NCI-H1105 (cell line): Measurements from ENCODE around the gene UBE2R2.
"Not testable (repeated sequence)": the region's sequence is repeated elsewhere in the genome, so short reads cannot be mapped to it uniquely, and the experiment has no call there.

ENCODE experiments used
- DNase-seq: peaks from one replicate; lab custom pipeline; 2025; lab: John Stamatoyannopoulos, UW

Gene UBE2R2

GRCh38 chr9:33799928-33800704 is 16.8 kb upstream of the UBE2R2 start:
- DNase-seq: no peak

DNA sequence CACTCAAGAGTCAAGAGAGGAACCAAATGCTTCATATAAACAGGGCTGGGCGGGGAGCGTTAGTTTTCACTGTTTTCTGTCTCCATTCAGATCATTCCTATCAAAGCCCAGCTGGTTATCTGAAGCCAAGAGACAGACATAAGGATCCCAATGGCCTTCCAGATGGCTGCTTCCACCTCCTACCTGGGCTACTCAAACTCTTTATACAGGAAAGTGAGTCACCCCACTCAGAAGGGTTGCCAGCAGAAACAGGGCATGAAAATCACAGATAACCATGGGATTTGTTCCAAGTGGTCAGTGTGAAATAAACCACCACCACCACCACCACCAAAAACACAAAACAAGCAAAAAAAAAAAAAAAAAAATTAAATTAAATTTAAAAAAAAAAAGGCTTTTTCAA is 16.1 kb upstream of the UBE2R2 start:
- DNase-seq: no peak

DNA sequence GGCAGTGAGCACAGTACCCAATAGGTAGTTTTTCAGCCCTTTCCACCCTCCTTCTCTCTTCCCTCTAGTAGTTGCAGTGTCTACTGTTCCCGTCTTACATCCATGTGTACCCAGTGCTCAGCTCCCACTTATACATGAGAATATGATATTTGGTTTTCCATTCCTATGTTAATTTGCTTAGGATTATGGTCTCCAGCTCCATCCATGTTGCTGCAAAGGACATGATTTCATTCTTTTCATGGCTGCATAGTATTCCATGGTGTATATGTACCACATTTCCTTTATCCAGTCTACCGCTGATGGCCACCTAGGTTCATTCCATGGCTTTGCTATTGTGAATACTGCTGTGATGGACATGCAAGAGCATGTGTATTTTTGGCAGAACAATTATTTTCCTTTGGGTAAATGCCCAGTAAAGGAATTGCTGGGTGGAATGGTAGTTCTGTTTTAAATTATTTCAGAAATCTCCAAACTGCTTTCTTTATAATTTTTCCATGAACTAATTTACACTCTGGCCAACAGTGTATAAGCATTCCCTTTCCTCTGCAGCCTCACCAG is 14.9 kb upstream of the UBE2R2 start:
- DNase-seq: not testable (repeated sequence)

DNA sequence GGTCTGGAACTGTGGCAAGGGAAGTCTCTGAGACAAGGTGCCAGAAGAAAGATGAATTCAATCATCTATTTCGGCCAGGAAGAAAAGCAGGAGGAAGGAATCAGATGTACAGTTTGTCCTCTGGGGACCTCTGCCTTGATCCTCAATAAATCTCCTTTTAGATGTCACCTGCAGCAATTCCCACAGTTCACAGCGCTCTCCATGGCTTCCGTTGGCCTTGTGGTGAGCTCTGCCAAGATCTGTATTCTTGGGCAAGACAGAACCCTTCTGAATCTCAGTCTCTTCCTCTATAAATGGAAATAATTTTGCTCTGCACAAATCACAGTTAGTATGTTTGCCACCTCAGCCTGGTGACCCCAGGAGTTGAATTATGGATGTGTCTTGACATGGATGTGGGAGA is 12.8 kb upstream of the UBE2R2 start:
- not testable (repeated sequence) for DNase-seq

GRCh38 chr9:33807156-33807555 is 9.8 kb upstream of the UBE2R2 start:
- not testable (repeated sequence) for DNase-seq

- not testable (repeated sequence) for DNase-seq
Measured at GRCh38 chr9:33808979-33809322, 8.0 kb upstream of the UBE2R2 start.

GRCh38 chr9:33809506-33809905 is 7.5 kb upstream of the UBE2R2 start:
- DNase-seq: no peak

GRCh38 chr9:33813712-33814641 is 3.0 kb upstream of the UBE2R2 start:
- no peak for DNase-seq

- DNase-seq: no peak
Measured at GRCh38 chr9:33815781-33816180, 1.2 kb upstream of the UBE2R2 start.

GRCh38 chr9:33817327-33818166 is 587 bp downstream of the UBE2R2 start:
- no peak for DNase-seq

DNA sequence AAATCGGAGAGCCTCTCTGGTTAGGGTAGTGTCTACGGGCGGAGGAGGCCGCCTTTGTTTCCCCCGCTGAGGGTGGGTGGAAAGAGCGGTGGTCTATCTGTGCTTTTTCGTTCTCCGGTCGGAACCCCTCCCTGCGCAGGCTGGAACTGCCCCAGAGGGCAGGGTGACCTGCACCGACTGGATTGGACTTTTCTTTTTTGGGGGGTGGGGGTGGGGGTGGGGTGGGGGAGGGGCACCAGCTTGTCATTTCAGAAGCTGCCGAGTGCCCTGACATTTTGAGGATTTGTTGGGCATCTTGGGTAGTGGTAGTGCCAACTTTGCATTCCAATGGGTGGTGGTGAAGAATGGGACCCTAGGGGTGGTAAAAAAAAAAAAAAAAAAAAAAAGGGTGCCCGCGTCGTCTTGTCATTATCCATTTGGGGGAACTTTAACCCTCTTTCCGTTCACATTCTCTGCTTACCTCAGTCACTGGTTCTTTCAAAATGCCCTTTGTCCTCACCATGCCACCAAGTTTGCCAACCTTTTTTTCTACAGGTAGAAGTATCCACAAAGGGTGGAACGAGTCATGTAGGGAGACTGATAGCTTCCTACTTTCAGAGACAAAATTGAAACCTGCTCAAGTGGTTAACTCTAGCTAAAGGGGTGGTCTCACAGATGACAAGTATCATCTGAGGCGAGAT is 1.3 kb downstream of the UBE2R2 start:
- DNase-seq: no peak

- no peak for DNase-seq
Measured at GRCh38 chr9:33818847-33819500, 2.0 kb downstream of the UBE2R2 start.

DNA sequence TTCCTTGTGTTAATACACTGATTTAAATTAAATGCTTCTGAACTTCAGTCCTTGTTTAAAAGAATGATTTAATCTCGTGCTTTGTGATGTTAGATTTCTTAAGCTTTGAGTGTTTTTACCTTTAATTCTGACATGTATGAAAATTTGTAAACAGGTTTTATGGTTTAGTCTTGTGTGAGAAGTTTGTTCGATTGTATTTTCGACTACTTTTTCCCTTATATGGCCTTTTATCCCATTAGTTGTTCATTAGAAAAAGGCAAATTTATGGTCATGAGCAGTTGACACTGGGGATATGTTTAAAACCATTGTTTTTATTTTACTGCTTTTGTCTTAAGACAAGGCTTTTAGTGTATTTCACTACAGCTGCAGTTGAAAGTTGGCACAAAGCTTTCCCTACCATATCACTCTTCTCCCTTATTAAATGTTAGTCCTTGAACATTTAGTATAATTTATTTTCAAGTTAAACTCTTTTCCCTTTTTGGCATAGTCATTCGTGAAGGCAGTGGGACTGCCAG is 3.3 kb downstream of the UBE2R2 start:
- DNase-seq: no peak

DNA sequence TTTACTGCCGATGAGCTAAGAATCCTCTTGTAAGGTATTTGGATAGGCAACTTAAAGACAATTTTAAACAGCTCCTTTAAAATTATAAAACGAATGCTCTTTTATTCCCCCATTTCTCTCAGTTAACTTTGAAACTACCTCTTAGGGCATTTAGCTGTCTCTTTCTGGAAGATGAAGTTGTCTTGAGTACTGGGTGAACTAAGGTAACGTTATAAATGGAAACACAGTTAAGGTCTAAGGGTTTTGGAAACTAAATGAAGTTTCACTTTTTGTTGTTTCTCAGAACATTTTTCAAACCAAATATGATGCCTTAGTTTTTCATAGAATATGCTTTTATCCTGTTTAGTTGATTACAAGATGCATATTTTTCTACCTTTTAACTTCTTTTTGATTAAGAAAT is 6.8 kb downstream of the UBE2R2 start:
- DNase-seq: no peak

DNA sequence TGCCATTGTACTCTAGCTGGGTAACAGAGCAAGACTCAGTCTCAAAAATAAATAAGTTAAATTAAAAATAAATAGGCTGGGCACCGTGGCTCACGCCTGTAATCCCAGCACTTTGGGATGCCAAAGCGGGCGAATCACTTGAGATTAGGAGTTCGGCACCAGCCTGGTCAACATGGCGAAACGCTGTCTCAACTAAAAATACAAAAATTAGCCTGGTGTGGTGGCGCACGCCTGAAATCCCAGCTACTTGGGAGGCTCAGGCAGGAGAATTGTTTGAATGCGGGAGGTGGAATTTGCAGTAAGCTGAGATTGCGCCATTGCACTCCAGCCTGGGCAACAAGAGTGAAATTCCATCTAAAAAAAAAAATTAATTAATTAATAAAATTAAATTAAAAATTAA is 10.3 kb downstream of the UBE2R2 start:
- not testable (repeated sequence) for DNase-seq

DNA sequence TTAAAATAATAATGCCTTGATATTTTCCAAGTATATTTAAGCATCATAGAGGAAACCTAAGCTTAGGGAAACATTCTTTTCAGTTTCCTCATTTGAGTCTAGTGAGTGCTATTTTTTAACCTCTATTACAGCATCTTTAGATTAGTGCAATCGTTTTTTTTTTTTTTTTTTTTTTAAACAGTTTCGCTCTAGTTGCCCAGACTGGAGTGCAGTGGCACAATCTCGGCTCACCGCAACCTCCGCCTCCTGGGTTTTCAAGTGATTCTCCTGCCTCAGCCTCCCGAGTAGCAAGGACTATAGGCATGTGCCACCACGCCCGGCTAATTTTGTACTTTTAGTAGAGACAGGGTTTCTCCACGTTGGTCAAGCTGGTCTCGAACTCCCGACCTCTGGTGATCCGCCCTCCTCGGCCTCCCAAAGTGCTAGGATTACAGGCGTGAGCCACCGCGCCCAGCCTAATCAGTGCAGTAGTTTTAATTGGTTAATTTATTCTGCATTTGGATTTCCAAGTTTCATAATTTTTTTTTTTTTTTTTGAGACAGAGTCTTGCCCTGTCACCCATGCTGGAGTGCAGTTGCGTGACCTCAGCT is 12.8 kb downstream of the UBE2R2 start:
- DNase-seq: not testable (repeated sequence)

DNA sequence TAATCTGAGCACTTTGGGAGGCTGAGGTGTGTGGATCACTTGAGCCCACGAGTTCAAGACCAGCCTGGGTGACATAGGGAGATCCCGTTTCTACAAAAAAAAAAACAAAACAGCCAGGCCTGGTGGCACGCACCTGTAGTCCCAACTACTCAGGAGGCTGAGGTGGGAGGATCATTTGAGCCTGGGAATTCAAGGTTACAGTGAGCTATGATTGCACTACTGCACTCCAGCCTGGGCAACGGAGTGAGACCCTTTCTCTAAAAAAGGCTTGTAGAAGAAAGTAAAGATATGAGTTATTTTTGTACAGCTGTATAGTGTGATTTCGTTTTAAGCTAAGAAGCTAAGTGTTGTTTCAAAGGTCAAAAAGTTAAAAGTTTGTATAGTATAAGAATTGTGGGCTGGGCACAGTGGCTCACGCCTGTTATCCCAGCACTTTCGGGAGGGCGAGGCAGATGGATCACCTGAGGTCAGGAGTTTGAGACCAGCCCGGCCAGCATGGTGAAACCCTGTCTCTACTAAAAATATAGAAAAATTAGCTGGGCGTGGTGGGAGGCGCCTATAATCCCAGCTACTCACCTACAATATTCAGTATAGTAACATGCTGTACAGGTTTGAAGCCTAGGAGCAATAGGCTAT is 18.8 kb downstream of the UBE2R2 start:
- no peak for DNase-seq

DNA sequence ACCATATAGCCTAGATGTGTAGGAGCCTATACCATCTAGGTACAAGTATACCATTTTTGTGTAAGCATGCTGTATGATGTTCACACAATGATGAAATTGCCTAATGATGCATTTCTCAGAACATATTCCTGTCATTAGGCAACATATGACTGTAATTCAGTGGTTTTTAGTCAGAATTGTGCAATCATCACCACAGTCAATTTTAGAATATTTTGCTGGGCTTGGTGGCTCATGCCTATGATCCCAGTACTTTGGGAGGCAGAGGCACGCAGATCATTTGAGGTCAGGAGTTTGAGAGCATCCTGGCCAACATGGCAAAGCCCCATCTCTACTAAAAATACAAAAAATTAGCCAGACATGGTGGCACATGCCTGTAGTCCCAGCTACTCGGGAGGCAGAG is 19.3 kb downstream of the UBE2R2 start:
- not testable (repeated sequence) for DNase-seq

DNA sequence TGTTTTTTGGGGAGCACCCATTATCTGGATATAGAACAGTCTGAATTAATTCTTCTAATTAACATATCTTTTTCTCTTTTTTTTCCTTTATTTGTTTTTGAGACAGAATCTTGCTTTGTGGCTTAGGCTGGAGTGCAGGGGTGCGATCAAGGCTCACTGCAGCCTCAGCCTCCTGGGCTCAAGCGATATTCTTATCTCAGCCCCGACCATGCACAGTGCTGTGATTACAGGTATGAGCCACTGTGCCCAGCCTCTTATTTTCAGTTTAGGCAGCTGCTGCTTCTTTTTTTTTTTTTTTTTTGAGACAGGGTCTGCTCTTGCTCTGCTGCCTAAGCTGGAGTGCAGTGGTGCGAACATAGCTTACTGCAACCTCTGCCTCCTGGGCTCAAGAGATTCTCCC is 20.2 kb downstream of the UBE2R2 start:
- no peak for DNase-seq

DNA sequence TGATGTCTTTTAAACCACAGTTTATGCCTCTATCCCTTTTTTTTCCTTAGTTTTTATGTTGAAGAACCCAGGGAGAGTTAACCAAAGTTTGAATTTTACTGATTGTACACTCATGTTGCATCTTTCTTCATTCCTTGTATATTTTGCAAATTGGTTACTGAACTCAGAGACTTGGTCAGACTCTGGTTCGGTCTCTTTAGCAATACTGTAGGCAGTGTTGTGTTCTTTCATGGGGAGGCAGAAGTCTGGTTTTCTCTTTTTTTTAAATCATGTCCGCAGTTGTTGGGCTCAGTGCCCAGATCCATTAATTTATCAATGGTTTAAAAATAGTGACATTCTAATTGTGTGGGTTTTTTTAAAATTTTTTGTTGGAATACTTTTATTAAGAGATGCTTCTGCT is 23.4 kb downstream of the UBE2R2 start:
- DNase-seq: no peak
